Endothelial cell of umbilical vein (primary cell): ENCODE measurements around the gene SENP6.
"Not testable (repeated sequence)": the region's sequence is repeated elsewhere in the genome, so short reads cannot be mapped to it uniquely, and the experiment has no call there.

ENCODE experiments used
- CTCF ChIP-seq, 2 donors: IDR thresholded peaks; 1 replicate in 1 of 2; 2 replicates in 1 of 2; pipeline ENCODE4 v1.5.1; 2011; ENCODE audit warnings: low read length in 2 of 2, mild to moderate bottlenecking in 2 of 2, moderate library complexity in 2 of 2, control low read depth in 1 of 2, inconsistent platforms in 1 of 2, low read depth in 1 of 2; ENCODE audit not compliant: insufficient read depth in 1 of 2; ENCODE audit errors: extremely low read depth in 1 of 2
- GATA2 ChIP-seq: IDR thresholded peaks from 2 replicates; pipeline ENCODE4 v1.7.0; 2011; ENCODE audit warnings: low read depth, mild to moderate bottlenecking, moderate library complexity, mixed read lengths, low read length; ENCODE audit not compliant: insufficient read length, insufficient read depth

- TF ChIP-seq GATA2; CTCF (IDR thresholded peaks at IDR 0.05; ENCODE audit: extremely low read depth in 1 of 2, insufficient read depth in 1 of 2, low read depth in 1 of 2, low read length in 2 of 2): not testable (repeated sequence)
Observed at GRCh38 chr6:75687937-75688336, 86.3 kb downstream of the SENP6 start.
